ENCODE measurements around the gene NOXO1.

NOXO1 gene

DNA sequence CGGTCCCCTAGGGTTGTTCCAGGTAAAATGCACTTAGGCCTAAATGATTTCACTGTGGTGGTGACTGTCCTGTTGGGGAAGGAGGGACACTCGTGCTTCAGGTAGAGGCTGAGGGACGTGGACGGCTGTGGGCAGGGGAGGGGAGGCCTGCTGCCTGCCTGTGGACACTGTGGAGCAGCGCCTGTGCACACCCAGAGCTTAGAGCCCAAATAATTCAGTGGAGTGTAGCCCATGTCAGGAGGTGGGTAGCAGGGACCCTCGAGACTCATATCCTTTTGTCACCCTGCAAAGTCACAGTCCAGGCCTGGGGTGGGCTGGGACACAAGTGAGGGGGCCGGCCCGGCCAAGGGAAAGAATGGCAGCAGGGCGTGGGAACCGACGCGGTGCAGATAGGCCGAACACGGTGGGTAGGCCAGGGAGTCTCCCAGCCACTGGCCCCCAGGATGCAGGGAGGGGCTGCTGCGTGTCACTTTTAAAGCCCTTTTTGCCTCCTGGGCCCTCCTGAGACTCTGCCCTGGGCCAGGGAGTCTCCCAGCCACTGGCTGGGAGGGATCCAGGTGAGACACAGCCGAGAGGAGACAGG lies 44.7 kb upstream of the NOXO1 start:
- no peak for DNase-seq (ENCODE audit: low spot score)
- no peak for TF ChIP-seq CTCF (IDR thresholded peaks at IDR 0.05; ENCODE audit: extremely low read depth, missing control alignments)

DNA sequence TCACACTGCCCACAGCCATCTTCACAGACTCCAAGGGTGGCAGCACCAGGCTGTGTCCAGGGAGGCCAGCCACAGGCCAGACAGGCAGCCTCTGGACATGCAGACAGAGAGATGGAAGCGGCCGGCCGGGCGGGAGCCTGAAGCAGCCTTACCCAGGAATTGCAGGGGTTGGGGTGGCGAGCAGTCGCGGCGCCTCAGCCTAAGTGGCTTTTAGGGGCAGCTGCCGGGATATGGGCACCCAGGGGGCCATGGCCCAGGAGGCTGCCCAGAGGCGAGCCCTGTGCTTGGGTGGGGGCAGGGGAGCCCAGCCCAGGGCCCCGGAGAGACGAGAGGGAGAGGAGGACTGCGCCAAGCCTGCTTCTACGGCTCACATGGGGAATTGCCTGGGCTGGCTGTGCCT lies 44.0 kb upstream of the NOXO1 start:
- no peak for DNase-seq (ENCODE audit: low spot score)

GRCh38 chr16:2024032-2024420 lies 42.8 kb upstream of the NOXO1 start:
- DNase-seq (ENCODE audit: low spot score): no peak
- no peak for TF ChIP-seq CTCF (IDR thresholded peaks at IDR 0.05; ENCODE audit: extremely low read depth, missing control alignments)

More for the DNA sequence above, 44.0 kb upstream of the NOXO1 start:
- no peak for TF ChIP-seq CTCF (IDR thresholded peaks at IDR 0.05; ENCODE audit: extremely low read depth, missing control alignments)

DNA sequence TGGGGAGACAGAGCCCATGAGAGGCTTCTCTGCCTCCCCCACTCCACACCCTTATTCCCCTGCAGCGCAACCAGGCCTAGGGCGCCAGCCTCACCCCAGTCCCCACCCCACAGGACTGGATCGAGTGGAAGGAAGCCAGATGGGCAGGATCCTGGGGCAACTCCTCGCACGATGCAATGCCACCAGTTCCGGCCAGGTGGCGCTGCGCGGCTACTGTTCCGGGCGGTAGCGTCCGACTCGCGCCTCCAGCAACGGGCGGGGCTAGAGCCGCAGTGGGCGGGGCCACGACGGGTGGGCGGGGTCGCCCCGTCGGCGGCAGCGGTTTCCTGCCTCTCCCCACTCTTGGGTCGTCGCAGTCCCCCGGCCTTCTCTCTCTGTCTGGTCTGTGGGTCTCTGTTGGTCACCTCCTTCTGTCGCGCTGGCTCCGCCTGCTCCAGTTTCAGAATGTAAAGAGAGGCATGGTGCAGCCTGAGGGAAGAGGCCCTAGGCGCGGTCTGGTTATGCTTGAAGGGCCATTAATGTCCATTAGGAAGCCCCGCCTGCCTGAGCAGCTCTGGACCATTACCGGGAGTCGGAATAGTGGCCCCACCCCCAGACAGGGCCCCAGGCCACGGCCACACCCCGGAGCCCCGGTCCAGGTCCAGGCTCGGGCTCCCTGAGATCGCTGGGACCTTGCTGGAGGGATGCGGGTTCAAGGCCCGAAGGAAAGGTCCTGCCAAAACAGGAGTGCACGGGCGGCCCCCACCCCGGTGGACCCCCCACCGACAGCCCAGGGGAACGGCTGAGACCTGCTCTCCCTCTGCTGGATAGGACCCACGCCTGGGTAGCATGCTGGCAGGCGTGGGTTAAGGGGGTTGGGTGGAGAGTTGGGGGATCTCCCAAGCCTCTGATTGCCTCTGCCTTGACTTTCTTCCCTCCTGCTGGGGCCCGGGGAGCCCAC lies 42.1 kb upstream of the NOXO1 start:
- peak; percentile 94 for TF ChIP-seq CTCF (IDR thresholded peaks at IDR 0.05; ENCODE audit: extremely low read depth, missing control alignments)
- peak; percentile 99 for DNase-seq (ENCODE audit: low spot score)

DNA sequence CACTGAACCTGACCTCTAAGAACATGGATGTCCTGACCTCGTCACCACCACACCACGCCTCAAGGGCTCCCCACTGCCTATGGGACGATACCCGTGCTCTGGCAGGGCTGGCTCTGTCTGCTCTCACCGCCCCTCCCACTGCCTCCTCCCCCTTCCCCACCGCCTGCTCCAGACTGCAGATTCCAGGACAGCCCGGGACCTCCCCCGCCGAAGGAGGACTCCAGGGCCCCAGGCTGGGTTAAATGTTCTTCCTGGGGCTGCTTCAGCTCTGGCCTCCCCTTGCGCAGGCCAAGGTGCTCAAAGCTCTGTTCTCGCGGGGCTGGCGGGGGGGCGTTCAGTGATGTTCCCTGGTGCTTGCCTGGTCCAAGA lies 41.4 kb upstream of the NOXO1 start:
- TF ChIP-seq CTCF (IDR thresholded peaks at IDR 0.05; ENCODE audit: extremely low read depth, missing control alignments): no peak
- no peak for DNase-seq (ENCODE audit: low spot score)

GRCh38 chr16:2019921-2020831 lies 38.9 kb upstream of the NOXO1 start:
- no peak for TF ChIP-seq CTCF (IDR thresholded peaks at IDR 0.05; ENCODE audit: extremely low read depth, missing control alignments)
- no peak for DNase-seq (ENCODE audit: low spot score)
